Neural progenitor cell (in vitro differentiated cells): ENCODE measurements around the gene REPIN1. TPM values are rescaled to one million over a fixed set of nuclear protein-coding genes. Genes with fewer than 3 reads are reported as not detected.

ENCODE experiments used
- DNase-seq: peaks from one replicate; pipeline ENCODE4 v3.0.0-alpha.2; 2016; ENCODE audit warnings: low spot score
- H2AFZ ChIP-seq: fragments of 200-600 bp; sonication (generic); replicated peaks from 2 replicates; pipeline ENCODE4 v1.6.1; 2016; ENCODE audit warnings: antibody characterized with exemption
- H3F3A ChIP-seq: fragments of 200-600 bp; sonication (generic); 2 replicates; pipeline ENCODE4 v1.6.1; 2016; ENCODE audit warnings: antibody characterized with exemption, low read depth
- H3K27ac ChIP-seq: fragments of 200-600 bp; sonication (generic); 2 replicates; pipeline ENCODE4 v1.5.1; 2016; ENCODE audit warnings: mild to moderate bottlenecking
- H3K27me3 ChIP-seq: fragments of 200-600 bp; sonication (generic); 2 replicates; pipeline ENCODE4 v1.6.1; 2016; ENCODE audit warnings: mild to moderate bottlenecking, moderate library complexity
- H3K36me3 ChIP-seq: fragments of 200-600 bp; sonication (generic); 2 replicates; pipeline ENCODE4 v1.5.1; 2016
- H3K4me1 ChIP-seq: fragments of 200-600 bp; sonication (generic); 2 replicates; pipeline ENCODE4 v1.6.1; 2016; ENCODE audit warnings: mixed run types
- H3K4me2 ChIP-seq: fragments of 200-600 bp; sonication (generic); 2 replicates; pipeline ENCODE4 v1.6.1; 2016
- H3K4me3 ChIP-seq: fragments of 200-600 bp; sonication (generic); 2 replicates; pipeline ENCODE4 v1.5.1; 2016
- H3K79me2 ChIP-seq: fragments of 200-600 bp; sonication (generic); 2 replicates; pipeline ENCODE4 v1.6.1; 2016; ENCODE audit warnings: low read depth
- H3K9ac ChIP-seq: fragments of 200-600 bp; sonication (generic); 2 replicates; pipeline ENCODE4 v1.6.1; 2016
- H3K9me3 ChIP-seq: fragments of 200-600 bp; sonication (generic); 2 replicates; pipeline ENCODE4 v1.5.1; 2016; ENCODE audit warnings: low read depth
- H4K20me1 ChIP-seq: fragments of 200-600 bp; sonication (generic); 2 replicates; pipeline ENCODE4 v1.6.1; 2016; ENCODE audit warnings: low read depth
- H3K27ac Mint-ChIP-seq: 3 replicates; pipeline ENCODE4 v1.8.0; 2021; ENCODE audit warnings: mixed read lengths
- H3K27me3 Mint-ChIP-seq: 2 replicates; pipeline ENCODE4 v1.8.0; 2022; ENCODE audit warnings: low read depth, mild to moderate bottlenecking, inconsistent platforms, moderate library complexity, mixed read lengths; ENCODE audit not compliant: insufficient read depth
- H3K36me3 Mint-ChIP-seq: 3 replicates; pipeline ENCODE4 v1.8.0; 2021; ENCODE audit warnings: mixed read lengths
- H3K4me1 Mint-ChIP-seq: 3 replicates; pipeline ENCODE4 v1.8.0; 2021; ENCODE audit warnings: mixed read lengths
- H3K4me3 Mint-ChIP-seq: 3 replicates; pipeline ENCODE4 v1.8.0; 2021; ENCODE audit warnings: mild to moderate bottlenecking, moderate library complexity, mixed read lengths
- H3K9me3 Mint-ChIP-seq: 3 replicates; pipeline ENCODE4 v1.8.0; 2020; ENCODE audit warnings: mixed read lengths
- EZH2 ChIP-seq: fragments of 200-600 bp; sonication (generic); IDR thresholded peaks from 2 replicates; pipeline ENCODE4 v1.6.1; 2017; ENCODE audit warnings: antibody characterized with exemption, mild to moderate bottlenecking, moderate library complexity
- EZH2phosphoT487 ChIP-seq: fragments of 200-600 bp; sonication (generic); IDR thresholded peaks from 2 replicates; pipeline ENCODE4 v1.6.1; 2017; ENCODE audit warnings: antibody characterized with exemption
- total RNA-seq: library from RNA; depleted of rRNA; stranded (reverse); fragments of >200 nt; gene quantifications from 2 replicates; pipeline ENCODE4 v1.2.3, GENCODE V29; 2015; ENCODE audit warnings: low replicate concordance
- TF ChIP-seq, protein P1 (sequence below): fragments of 200-600 bp; sonication (generic); IDR thresholded peaks from 2 replicates; pipeline ENCODE4 v1.5.1; 2017; ENCODE audit warnings: antibody characterized with exemption, mild to moderate bottlenecking

REPIN1 gene
- total RNA-seq, 1 donor from 2014 or later, result 18.0 TPM

DNA sequence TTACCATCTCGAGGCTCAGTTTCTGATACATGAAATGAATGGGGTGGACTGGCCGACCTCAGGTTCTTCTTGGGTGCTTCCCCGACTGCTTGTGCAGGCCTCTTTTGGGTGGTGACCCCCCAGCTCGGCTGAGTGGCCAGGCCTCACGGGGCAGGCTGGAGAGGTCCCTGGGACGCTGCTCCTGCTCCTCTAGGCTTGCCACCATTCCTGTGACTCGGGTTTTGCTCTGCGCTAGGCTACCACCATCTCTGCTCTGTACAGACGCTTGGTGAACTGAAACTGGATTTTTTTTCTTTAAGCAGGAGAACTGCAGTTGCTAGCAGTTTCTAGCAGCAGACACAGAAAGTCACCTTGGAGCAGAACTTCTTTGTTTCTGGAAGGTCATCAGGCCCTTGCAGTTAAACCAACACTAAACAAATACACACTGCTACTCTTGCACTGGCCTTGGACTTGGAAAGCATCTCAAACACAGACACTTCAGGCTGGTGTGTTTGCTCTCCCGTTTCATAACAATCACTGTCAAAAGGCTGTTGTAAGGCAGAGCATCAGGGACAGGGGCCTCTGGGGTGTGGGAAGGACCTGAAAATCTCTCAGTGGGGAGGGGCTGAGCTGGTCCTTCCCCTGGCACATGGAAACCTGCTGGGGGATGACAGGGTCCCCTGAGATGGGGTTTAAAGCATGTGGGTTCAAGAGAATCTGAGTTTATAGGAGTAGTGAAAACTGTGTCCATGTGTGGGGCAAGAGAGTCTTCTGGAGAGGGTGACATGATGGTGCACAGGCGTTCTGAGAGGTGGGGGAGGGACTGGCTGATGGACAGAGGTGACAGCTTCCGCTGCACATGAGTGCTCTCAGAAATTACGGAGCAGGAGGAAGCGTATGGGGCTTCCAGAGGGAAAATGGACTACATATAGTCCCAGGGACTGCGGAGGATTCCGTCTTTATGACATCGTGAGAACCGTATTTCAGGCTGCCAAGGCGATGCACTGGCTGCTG is 46.8 kb downstream of the REPIN1 start:
- Histone ChIP-seq H3K9me3 (no peaks in the 10 kb centered on the region), H3K4me3 (no peak overlapping the region), H3K4me1 (no peaks in the 10 kb centered on the region), H3K27ac (no peak overlapping the region), H2AFZ (no peak overlapping the region), H3K27me3 (peaks cover 11% of the 10 kb centered on the region), H3K4me2 (no peak overlapping the region), H3F3A (no peaks in the 10 kb centered on the region), H3K9ac (no peak overlapping the region), H4K20me1 (no peaks in the 10 kb centered on the region), H3K36me3 (no peaks in the 10 kb centered on the region), H3K79me2 (no peaks in the 10 kb centered on the region)
- no peak for TF ChIP-seq EZH2phosphoT487
- no peak for TF ChIP-seq EZH2
- TF ChIP-seq, protein P1, sequence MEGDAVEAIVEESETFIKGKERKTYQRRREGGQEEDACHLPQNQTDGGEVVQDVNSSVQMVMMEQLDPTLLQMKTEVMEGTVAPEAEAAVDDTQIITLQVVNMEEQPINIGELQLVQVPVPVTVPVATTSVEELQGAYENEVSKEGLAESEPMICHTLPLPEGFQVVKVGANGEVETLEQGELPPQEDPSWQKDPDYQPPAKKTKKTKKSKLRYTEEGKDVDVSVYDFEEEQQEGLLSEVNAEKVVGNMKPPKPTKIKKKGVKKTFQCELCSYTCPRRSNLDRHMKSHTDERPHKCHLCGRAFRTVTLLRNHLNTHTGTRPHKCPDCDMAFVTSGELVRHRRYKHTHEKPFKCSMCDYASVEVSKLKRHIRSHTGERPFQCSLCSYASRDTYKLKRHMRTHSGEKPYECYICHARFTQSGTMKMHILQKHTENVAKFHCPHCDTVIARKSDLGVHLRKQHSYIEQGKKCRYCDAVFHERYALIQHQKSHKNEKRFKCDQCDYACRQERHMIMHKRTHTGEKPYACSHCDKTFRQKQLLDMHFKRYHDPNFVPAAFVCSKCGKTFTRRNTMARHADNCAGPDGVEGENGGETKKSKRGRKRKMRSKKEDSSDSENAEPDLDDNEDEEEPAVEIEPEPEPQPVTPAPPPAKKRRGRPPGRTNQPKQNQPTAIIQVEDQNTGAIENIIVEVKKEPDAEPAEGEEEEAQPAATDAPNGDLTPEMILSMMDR, result no peak
- Mint-ChIP-seq H3K27ac (peak overlapping the region; percentile 86), H3K9me3 (no peaks in the 10 kb centered on the region), H3K27me3 (peaks cover 14% of the 10 kb centered on the region), H3K36me3 (peaks cover 2% of the 10 kb centered on the region), H3K4me3 (no peak overlapping the region), H3K4me1 (peaks cover 38% of the 10 kb centered on the region)
- DNase-seq, result no peak

GRCh38 chr7:150417239-150417638 is 48.6 kb downstream of the REPIN1 start:
- no peaks in the 10 kb centered on the region for H3K9me3 ChIP-seq
- H3K79me2 ChIP-seq, result no peaks in the 10 kb centered on the region
- Mint-ChIP-seq H3K27ac (no peak overlapping the region), H3K4me3 (no peak overlapping the region), H3K9me3 (no peaks in the 10 kb centered on the region), H3K4me1 (peaks cover 29% of the 10 kb centered on the region), H3K36me3 (no peaks in the 10 kb centered on the region), H3K27me3 (peaks cover 13% of the 10 kb centered on the region)
- H3K4me3 ChIP-seq, result no peak overlapping the region
- H3K4me2 ChIP-seq, result no peak overlapping the region
- H3K27ac ChIP-seq, result no peak overlapping the region
- TF ChIP-seq EZH2phosphoT487 (no peak), EZH2 (no peak)
- TF ChIP-seq, protein P1, result no peak
- DNase-seq, result no peak
- H4K20me1 ChIP-seq, result no peaks in the 10 kb centered on the region
- no peaks in the 10 kb centered on the region for H3K36me3 ChIP-seq
- H3K9ac ChIP-seq, result no peak overlapping the region
- no peaks in the 10 kb centered on the region for H3F3A ChIP-seq
- no peaks in the 10 kb centered on the region for H3K4me1 ChIP-seq
- peaks cover 16% of the 10 kb centered on the region for H3K27me3 ChIP-seq
- no peak overlapping the region for H2AFZ ChIP-seq

DNA sequence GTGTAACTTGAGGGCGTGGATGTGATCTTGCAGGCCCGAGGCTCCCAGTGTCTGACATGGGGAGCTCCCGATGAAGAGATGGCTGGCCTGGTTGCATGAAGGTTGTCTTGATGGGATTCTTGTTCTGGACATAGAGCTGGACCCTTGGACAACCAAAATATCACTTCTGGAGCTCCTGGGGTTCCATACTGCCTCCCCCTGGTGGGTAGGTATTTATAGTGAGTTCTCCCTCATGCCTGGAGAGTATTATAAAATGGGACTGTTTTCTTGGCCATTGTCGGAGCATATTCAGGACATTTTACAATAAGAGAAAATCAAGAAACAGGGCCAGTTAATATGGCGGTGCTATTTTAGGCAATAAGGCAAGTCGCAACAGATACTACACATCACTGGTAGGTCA is 49.2 kb downstream of the REPIN1 start:
- Mint-ChIP-seq H3K4me1 (peaks cover 29% of the 10 kb centered on the region), H3K4me3 (no peak overlapping the region), H3K27me3 (peaks cover 12% of the 10 kb centered on the region), H3K9me3 (no peaks in the 10 kb centered on the region), H3K36me3 (no peaks in the 10 kb centered on the region), H3K27ac (no peak overlapping the region)
- no peaks in the 10 kb centered on the region for H3K36me3 ChIP-seq
- no peak overlapping the region for H3K4me3 ChIP-seq
- no peak overlapping the region for H3K27ac ChIP-seq
- no peaks in the 10 kb centered on the region for H3K9me3 ChIP-seq
- TF ChIP-seq EZH2 (no peak), EZH2phosphoT487 (no peak)
- TF ChIP-seq, protein P1, result no peak
- no peak overlapping the region for H2AFZ ChIP-seq
- no peaks in the 10 kb centered on the region for H3K4me1 ChIP-seq
- no peaks in the 10 kb centered on the region for H4K20me1 ChIP-seq
- no peaks in the 10 kb centered on the region for H3K79me2 ChIP-seq
- peaks cover 16% of the 10 kb centered on the region for H3K27me3 ChIP-seq
- DNase-seq, result no peak
- H3K4me2 ChIP-seq, result no peak overlapping the region
- no peaks in the 10 kb centered on the region for H3F3A ChIP-seq
- H3K9ac ChIP-seq, result no peak overlapping the region
